ENCODE measurements around the gene GMNC.

- TF ChIP-seq CTCF (IDR thresholded peaks at IDR 0.05; ENCODE audit: low read length), result no peak
- TF ChIP-seq EZH2phosphoT487 (IDR thresholded peaks at IDR 0.05; ENCODE audit: low read length), result no peak
Measured at GRCh38 chr3:190883141-190883540, 20.6 kb upstream of the GMNC start.

All from MM.1S (cell line).